C4-2B (cell line): Measurements from ENCODE around the gene KDELR3.

Source experiments
- H3K27ac ChIP-seq: fragments of 450-650 bp; 2 replicates; pipeline ENCODE4 v1.5.1; 2017
- CTCF ChIP-seq: fragments of 450-650 bp; conservative IDR thresholded peaks from 2 replicates; pipeline ENCODE4 v1.5.1; 2017; ENCODE audit warnings: mild to moderate bottlenecking
- ZFX ChIP-seq: fragments of 450-650 bp; IDR thresholded peaks from 2 replicates; pipeline ENCODE4 v1.6.1; 2017

KDELR3 gene

GRCh38 chr22:38494939-38495338 lies 27.0 kb downstream of the KDELR3 start:
- H3K27ac ChIP-seq = no peak overlapping the region
- TF ChIP-seq CTCF (no peak), ZFX (no peak)

- no peak overlapping the region for H3K27ac ChIP-seq
- TF ChIP-seq ZFX (no peak), CTCF (no peak)
Measured at GRCh38 chr22:38497869-38498268, 30.0 kb downstream of the KDELR3 start.

DNA sequence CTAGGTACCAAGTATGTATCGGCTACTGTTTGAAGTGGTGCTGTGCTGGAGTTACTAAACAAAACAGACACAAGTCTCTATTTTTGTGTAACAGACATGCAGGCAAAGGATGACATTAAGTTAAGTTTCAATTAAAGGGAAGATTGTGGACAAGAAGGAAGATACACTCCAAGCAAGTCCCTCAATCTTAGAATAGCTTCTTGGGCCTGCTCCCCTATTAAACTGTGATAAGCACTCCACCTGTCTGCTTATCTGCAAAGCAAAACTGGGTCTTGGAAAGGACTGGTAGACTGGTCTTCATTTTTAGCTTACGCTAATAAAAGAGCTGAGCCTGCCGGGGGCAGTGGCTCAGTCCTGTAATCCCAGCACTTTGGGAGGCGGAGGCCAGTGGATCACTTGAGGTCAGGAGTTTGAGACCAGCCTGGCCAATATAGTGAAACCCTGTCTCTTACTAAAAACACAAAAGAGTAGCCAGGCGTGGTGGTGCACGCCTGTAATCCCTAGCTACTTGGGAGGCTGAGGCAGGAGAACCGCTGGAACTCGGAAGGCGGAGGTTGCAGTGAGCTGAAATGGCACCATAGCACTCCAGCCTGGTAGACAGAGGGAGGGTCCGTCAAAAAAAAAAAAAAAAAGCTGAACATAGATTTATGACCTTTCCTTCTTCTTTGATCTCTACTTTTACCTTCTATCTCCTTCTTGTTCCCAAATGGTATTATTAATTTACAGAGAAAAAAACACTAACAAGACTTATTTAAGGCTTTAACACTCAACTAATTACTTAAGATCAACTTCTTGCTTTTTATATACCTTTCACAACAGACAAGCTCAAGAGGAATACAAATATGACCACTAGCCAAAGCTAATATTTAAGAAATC lies 34.1 kb downstream of the KDELR3 start:
- TF ChIP-seq CTCF (no peak), ZFX (no peak)
- no peak overlapping the region for H3K27ac ChIP-seq

GRCh38 chr22:38503021-38503420 lies 35.1 kb downstream of the KDELR3 start:
- no peak overlapping the region for H3K27ac ChIP-seq
- no peak for TF ChIP-seq CTCF
- no peak for TF ChIP-seq ZFX

DNA sequence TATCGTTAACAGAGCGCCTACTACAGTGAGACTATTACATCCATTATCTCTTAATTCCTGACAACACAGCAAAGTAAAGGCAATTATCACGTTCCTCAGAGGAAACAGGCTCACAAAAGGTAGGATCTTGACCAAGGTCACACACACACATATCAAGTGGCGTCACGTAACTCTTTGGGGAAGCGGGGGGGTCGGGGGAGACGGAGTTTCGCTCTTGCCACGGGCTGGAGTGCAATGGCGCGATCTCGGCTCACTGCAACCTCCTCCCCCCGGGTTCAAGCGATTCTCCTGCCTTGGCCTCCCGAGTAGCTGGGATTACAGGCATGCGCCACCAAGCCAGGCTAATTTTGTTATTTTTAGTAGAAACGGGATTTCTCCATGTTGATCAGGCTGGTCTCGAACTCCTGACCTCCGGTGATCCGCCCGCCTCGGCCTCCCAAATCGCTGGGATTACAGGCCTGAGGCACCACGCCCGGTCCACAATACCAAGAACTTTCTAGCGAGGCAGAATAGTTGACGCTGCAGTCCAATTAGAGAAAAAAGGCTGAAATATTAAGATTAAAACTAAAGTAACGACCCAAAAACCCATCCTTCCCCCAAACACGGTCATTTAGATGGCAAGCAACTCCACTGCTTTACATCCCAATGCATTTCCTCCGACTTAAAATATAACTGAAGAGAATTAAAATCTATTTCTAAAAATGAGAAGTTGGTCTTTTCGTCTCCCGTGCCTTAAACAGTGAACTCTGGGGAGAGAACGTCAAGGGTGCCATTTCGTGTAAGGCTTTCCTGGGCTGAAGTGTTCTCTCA lies 37.0 kb downstream of the KDELR3 start:
- peak overlapping the region; percentile 100 for H3K27ac ChIP-seq
- TF ChIP-seq CTCF (no peak), ZFX (no peak)

DNA sequence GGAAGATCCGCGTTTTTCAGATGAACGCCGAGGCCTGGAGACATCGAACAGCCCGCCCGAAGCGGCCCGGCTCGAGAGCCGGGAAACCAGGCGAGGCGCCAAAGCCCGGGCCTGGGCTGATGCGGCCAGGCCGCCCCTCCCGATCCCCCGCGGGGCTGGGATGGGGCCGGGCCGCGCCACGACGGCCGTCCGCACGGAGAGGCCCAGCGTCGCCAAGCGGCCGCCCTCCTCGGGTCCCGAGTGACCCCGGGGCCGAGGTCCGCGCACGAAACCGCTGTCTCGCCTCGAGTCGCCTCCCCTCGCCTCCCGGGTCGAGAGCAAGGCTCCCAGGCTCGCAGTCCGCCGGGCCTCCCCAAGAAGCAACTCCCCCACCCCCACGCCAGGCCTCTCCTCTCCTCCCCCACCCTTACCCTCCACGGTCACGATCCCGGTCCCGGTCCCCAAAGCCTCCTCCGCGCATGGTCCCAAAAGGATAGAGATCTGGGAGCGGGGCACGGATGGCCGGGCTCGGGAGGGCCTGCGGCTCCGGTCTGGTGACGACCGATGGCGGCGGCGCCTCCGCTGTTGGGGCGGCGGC lies 37.7 kb downstream of the KDELR3 start:
- peak overlapping the region; percentile 100 for H3K27ac ChIP-seq
- TF ChIP-seq ZFX = peak; percentile 99
- TF ChIP-seq CTCF = no peak
